GM18508 (cell line): ENCODE measurements around the gene ENO4.

ENCODE experiments used
- ATAC-seq: cut with Tn5 transposase; IDR thresholded peaks from one replicate; pipeline ENCODE4 v1.9.1; 2021; ENCODE audit warnings: moderate number of reproducible peaks; ENCODE audit not compliant: insufficient read depth, unreplicated experiment

ENO4 gene

DNA sequence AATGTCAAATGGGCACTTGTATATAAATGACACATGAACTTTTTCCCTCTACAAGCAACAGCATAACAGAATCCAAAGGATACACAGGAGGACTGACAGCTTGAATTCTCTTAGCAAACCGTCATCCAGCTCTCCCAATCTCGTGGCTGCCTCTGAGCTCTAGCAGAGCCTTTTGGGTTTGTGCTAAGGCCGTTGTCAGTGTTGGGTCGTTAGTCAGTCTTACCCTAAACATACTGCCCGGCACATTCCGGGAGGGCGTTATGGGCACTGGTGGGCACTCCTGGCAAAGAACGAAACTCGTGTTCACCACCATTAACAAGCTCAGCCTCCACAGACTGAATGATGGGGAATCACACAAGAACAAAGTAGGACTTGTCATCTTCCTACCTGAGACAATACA, 19.6 kb upstream of the ENO4 start:
- ATAC-seq, result no peak

DNA sequence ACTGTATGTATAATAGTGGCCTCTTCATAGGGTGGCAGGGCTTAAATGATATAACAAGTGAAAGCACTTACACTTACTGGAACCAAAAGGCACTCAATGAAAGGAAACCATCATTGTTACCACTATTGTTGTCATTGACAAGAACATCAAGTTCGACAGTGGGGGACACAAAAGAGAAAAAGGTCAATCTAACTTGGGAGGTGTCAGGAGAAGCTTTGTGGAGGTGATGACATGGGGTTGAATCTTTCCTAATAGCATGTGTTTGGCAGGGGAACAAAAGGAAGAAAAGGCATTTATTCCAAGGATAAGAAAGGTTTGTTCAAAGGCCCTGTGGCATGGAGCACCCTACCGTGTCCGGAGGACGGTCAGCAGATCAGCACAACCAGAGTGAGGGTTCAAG, 18.2 kb upstream of the ENO4 start:
- no peak for ATAC-seq

DNA sequence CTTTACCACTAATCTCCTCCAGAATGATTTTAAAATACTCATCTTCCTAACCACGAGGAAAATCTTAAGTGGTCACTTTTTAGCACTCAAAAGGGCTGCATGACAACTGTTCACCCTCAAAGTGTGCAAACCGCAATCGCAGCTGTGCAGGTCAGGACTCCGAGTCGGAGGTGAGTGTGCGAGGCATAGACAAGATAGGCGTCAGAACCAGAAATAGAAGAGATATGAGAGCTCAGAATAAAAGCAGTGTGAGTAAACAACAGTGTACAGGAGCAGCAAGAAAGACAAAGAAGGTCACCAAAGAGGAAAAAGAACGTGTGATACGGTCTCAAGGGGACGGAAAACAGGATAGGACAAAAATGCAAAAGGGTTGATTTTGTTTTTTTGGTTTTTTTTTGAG, 17.5 kb upstream of the ENO4 start:
- ATAC-seq, result no peak

DNA sequence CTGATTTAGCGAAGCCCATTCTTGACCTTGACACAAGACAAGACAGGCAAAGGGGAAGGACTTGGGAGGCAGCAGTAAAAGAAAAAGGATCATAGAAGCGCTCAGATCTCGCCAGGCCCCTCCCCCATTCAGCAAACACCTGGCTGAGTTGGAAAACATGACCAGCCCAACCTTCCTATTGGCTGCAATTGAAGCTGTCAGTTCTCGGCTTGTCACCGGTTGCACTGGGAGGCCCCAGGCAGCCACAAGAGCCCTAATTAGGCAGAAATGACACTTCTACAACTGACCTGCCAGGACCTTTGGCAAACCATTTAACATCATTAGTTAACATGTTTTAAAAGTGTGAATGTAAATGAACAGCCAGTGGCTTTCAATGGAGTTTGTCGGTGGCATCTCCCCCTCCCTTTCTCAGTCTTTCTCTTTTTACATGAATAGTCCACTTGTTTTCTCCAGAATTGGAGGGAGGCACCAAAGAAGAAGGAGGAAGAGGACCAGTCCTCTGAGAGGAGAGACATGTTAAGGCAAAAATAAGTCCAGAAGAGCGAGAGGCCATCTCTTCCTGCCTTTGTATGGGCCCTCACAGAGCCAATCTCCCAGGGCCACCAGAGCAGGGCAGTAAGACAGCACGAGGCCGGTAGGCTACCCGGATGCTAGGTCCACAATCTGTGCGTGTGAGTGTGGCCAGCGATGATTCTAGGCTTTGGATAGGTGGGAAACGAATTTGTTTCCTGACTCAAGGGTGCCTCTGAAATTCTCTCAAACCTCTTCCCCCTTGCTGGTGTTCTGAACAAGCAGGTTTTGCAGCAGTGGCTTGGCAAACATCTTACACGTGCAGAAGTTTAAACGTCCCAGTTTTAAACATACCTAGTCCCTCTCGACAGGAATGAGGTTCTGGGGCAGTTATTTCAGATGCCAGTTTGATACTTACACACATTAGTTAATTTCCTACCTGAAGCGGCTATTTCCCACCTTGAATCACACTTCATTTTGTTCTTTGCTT, 15.0 kb upstream of the ENO4 start:
- ATAC-seq, result no peak

DNA sequence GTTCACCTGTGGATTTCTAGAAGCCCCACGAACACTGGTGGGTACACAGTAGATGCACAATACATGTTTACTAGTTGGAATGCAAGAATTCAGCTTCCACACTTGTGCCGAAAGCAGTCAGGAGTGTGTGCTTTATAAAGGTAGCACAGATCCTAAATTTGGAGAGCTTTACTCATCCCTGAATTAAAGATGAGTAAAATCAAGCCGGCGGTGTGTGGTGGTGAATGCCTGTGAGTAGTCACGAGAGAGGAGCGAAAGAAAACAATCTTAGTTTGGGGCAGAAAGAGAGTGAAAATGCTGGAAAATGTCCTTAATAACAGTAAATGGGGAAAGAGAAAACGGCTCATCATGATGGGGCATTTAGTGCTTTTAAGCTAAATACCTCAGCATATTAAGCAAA, 13.6 kb upstream of the ENO4 start:
- no peak for ATAC-seq

DNA sequence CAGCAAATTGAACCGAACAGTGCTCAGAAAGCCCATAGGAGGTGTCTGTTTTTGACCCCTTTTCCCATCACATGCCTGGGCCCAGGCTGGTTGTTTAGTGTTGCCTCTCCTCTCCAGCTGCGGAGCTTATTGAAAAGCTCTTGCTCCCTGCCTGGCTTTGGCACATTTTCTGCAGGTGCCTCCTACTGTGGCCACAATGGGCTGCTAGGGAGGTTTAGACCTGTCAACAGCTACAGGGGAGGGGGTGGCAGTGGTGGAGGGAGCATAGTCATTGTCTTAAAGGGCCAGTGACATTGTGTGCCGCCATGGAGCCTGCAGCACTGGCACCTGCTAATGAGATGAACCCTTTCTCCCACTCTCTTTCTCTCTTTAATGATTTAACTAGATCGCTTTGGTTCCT, 13.2 kb upstream of the ENO4 start:
- no peak for ATAC-seq

DNA sequence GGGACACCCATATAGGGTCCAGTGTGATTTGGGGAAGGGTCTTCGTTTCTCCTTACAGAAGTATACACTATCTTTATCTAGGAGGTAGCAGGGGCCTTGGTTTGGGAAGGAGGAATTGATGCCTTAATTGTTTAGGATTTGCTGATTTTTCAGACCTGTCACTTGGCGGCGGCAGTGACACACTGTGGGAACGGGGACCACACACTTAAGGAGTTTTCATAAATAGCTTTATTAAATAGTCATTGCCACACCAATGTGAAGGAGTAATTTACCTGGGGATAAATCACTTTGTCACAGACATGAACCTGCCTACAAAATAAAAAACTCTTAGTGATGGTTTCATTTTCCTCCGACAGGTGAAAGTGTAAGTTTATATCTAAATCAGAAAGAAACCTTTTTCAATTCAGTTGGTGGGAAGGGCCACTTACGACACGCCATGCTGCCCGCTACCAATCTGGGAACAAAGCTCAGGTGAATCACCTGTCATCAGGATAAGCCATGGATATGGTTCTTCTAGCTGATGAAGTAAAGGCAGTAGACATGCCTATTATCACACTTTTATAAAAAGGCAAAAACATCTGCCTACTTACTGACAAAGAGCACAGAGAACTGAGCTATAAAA, 12.3 kb upstream of the ENO4 start:
- ATAC-seq, result no peak

DNA sequence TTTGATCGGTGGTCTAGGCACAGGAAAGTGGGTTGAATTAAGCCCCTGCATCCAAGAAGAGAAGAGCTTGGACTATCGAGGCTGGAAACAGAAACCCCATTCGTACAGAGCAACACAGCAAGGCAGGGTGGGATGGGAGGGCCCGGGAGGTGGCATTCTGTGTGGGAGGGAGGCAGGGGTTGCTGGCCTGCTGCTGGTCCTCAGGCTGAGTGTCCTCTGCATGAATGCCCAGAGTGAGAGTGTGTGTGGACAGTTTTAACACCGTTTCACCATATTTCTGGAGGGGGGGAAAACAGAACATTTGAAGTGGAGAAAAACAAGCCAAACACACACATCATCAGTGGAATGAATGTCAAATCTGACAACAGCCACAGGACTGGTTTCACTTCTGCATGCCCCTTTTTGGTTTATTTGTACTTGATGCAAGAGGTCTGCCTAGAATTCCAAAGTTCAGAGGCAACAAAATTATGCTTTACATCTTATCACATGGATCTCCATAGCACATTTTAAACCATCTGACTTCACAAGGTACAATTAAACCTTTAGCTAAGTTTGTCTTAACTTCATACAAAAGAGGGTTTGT, 11.1 kb upstream of the ENO4 start:
- ATAC-seq, result no peak

DNA sequence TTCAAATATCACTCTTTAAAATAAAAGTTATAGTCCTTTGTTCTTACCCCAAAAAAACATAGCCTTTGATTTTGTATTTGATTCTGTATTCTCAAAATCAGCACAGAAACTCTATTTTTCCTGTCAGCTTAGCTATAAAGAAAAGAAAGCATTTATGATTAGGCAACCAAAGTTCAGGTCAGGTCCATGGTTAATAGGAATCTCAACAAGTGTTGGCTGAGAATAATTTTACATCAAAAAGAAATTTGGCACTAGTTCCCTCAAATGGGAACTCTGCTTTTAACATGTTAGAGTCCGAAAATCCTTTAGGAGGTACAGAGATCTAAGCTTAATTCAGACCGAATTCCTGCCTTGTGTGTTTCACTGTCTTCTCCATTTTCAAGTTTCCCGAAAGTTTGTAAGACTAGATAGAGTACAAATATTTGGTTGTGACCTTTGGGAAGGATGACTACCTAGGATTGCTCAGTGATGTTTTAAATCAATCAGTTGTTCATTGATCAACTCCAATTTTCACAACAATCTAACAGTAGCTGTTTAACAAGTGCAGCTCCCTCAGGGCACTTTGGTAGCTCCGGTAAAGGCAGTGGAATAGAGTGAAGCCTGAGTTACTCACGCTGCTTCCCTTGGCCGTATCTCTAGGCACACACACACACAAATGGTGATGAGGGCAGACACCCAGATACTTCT, 8.8 kb upstream of the ENO4 start:
- no peak for ATAC-seq

DNA sequence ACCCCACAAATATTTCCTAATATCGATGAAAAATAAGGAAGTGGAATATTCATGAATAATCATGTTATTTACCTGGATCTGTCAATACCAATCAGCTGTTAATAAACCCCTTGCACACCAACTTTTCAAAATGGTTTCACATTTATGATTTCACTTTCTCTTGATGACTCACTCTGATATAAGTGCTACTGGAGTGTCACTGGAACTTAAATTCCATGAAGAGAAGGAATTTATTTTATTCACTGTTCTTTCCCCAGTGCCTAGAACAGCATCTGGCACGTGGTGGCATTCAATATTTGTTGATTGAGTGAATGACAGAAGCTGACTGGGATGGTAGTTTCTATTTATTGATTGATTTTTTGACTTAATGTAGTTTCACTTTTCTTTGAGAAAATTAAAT, 3.5 kb upstream of the ENO4 start:
- ATAC-seq, result no peak

DNA sequence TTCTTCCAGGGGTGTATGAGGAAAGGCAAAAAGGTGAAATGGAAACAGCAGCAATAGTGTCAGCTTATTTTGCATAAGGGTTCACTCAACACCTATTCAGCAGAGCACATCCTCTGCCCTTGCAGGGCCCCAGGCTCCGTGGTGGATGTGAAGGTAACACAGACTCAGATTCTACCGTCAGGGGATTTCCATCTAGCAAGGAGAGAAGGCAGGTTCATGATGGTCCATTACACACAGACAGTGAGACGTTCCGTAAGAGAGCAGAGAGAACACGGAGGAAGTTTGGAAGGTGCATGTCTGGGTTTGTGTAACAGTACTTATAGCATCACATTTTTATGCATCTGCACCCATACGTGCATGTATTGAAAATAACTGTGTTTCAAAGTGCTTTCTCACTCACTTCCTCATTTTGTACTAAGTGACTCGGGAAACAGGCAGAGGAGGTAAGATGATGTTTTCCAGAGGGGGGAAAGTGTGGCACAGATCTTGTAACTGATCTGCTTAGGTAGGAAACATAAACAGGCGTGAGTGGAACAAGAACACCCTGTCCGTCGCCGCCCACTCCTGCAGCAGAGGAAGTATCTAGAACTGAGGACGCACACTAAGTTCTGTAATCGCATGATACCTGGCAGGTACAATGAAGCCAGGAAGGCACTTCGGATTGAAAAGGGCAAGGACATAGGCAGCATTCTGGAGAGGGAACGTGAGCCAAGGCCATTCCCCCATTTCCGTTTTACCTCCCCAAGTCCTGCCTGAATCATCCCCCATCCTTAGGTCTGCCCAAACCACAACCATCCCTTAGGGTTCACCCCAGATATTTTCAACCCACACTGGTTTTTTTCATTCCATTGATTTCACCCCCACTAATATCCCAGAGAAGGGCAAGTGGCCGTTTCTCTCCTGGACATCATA, 1.0 kb upstream of the ENO4 start:
- peak; percentile 76 for ATAC-seq

DNA sequence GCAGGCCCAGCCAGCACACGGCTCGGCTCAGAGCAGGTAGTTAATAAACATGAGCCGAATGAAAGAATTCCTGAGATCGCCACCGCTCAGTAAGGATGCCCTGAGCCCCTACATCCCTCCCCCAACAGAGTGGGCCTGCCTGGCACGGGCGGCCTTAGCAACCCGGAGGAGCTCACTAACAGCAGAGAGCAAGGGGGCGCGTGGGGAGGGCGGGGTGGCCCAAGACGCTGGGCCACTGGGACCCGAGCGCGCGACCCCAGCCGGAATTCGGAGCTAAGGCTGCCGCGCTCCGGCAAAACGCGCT, 403 bp upstream of the ENO4 start:
- no peak for ATAC-seq

DNA sequence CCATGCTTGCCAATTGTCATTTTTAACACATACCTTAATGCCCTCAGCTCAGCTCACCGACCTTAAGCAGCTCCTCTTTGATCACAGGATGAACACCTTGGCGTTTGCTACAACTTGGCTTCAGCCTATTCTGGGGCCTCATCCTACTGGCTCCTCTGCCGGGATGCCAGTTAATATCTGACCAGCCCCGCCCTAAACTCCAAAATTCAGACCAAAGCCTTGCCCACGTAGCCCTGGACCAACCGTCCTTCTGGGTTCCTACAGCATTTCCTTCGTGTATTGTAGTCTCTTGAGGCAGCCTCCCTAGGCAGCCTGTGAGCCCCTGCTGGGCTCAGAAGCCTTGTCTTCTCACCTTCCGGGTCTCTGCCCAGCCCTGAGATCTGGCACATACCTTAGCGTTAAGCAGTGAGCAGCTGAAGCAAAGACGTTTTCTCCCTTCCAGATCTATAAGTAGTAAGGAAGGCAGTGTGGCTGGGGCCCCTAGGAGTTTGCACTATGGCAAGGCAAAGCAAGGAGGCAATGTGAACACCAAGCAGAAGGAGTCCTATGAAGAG, 836 bp downstream of the ENO4 start:
- no peak for ATAC-seq

DNA sequence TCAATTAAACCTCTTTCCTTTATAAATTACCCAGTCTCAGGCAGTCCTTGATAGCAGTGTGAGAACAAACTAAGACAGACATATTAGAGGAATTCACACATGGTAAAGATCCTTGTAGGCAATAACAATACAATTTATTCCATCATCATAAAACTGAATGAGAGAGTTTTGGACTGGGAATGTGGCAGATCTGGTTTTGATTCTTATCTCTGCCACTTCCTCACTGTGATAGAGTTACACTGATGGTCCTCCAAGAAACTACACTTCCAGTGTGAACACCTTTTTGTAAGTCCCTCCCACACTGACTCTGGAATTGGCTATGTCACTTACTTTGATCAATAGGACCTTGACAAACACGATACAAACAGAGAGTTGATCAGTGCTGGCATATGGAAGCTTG, 2.9 kb downstream of the ENO4 start:
- ATAC-seq, result no peak

DNA sequence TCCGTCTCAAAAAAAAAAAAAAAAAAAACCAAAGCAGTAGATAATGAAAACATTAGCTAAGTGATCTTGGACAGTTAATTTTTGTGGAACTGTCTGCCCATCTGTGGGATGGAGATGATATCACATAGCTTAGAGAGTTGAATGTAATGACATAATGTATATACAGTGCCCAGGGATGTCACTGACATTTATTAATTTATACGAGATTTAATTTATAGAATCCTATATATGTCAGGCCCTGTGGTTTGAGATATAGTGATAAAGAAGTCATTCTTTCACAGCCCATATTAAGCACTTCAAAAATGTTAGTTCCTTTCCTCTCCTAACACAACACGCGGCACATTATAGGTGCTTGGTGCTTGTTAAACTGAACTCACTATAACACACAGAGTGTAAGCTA, 4.0 kb downstream of the ENO4 start:
- ATAC-seq, result no peak

DNA sequence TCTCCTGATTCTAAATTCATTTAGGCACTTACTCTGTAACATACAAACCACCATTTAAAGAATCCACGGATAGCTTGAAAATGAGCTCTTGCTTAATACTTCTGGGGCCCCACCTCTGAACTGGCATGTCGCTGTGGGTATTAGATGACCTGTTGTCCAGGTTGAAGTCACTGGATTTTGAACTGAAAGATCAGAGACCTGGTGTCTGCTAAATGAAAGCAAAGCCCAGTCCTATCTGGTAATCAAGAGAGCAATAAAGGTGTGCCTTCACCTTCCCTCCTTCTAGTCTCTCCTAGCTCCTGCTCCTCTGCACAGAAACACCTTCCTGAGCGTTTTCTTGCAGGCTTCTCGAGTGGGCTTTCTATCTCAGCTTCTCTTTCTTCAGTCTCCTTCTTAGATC, 4.4 kb downstream of the ENO4 start:
- no peak for ATAC-seq

DNA sequence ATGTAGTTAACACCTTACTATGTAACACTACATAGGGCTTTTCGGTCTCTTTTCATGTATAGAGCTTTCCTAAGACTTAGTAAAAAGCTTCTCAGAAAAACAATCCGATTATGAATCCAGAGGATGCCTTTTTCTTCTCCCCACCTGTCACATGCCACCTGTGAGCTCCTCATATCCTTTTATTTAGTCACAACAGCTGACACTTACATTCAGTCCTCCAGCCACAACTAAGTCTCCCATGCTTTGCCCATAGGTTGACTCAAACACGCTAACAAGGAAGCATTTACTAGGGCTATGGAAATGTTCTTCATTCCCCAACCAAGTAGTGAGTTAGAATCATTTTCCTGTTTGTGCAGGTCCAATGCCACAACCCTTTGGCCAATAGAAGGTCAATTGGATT, 7.9 kb downstream of the ENO4 start:
- ATAC-seq, result no peak

DNA sequence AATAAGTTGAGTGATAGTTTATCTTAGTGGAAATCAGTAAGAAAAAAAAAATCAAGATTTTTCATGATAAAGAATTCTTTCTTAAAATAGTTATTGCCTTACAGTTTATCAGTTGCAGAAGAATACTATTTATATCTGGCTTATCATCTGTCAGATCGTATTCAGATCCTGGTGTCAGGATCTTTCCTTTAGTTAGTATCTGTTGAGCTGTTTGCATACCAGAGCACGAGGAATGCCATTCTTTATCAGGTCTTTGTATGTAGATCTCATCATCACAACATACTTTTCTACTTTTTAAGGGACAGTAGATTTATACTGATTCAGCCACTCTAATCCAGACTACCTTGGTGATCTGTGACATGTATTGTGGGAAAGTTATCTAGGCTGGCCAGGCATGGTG, 12.5 kb downstream of the ENO4 start:
- ATAC-seq, result no peak

DNA sequence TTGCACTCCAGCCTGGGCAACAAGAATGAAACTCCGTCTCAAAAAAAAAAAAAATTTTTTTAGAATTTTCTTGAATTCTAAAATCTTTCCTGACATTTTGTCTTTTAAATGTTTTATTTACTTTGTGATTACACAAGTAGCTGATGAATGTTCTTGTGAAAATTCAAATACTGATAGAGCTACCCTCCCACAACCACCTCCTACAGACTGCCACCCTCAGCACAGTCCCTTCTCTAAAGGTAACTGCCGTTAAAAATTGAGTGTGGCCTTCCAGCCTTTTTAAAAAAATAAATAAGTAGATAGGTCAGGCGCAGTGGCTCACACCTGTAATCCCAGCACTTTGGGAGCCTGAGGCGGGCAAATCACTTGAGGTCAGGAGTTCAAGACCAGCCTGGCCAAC, 15.1 kb downstream of the ENO4 start:
- ATAC-seq, result no peak

DNA sequence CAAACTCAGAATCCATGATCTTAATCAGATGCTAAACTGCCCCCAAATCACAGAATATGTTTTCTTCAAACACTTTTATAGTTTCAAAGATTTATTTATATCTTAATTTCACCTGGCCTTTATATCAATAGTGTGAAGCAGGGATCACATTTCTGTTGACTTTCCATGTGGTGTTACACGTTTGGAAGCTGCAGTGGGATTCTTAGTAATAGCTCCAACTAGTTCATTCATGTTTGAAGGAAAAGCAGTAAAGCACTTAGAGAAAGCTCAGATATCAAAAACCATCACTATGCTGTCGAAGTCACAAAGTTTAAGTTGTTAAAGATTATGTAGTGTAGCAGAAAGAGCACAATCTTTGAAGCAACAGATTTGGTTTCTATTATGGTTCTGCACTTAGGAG, 16.8 kb downstream of the ENO4 start:
- ATAC-seq, result no peak
